Astrocyte (in vitro differentiated cells and primary cell): Measurements from ENCODE around the gene LRRC74A. TPM values are rescaled to one million over a fixed set of nuclear protein-coding genes. Genes with fewer than 3 reads are reported as not detected.

ENCODE experiments used
- DNase-seq: peaks from one replicate; pipeline ENCODE4 v3.0.0-alpha.2; 2010; ENCODE audit warnings: low read depth
- FAIRE-seq: peaks from 2 replicates; lab custom pipeline; 2011; peaks lifted over from hg19 to GRCh38; lab: Jason Lieb, UNC
- H2AFZ ChIP-seq: 2 replicates; pipeline ENCODE4 v1.6.0; 2012; ENCODE audit warnings: low read depth, low read length, inconsistent platforms
- H3K27ac ChIP-seq: 2 replicates; pipeline ENCODE4 v1.5.1; 2011; ENCODE audit warnings: low read depth, low read length, inconsistent platforms
- H3K27me3 ChIP-seq: 2 replicates; pipeline ENCODE4 v1.6.0; 2011; ENCODE audit warnings: low read length, inconsistent platforms; ENCODE audit not compliant: insufficient read depth
- H3K36me3 ChIP-seq: 2 replicates; pipeline ENCODE4 v1.5.1; 2011; ENCODE audit warnings: low read length, inconsistent platforms; ENCODE audit not compliant: insufficient read depth
- H3K4me1 ChIP-seq: 2 replicates; pipeline ENCODE4 v1.5.1; 2011; ENCODE audit warnings: low read length, inconsistent platforms; ENCODE audit not compliant: insufficient read depth
- H3K4me2 ChIP-seq: 2 replicates; pipeline ENCODE4 v1.6.0; 2012; ENCODE audit warnings: low read length, inconsistent platforms
- H3K4me3 ChIP-seq: 2 replicates; pipeline ENCODE4 v1.5.1; 2011; ENCODE audit warnings: low read depth, mild to moderate bottlenecking, low read length, inconsistent platforms; ENCODE audit not compliant: insufficient read depth
- H3K79me2 ChIP-seq: 2 replicates; pipeline ENCODE4 v1.6.0; 2012; ENCODE audit warnings: mild to moderate bottlenecking, low read length, inconsistent platforms; ENCODE audit not compliant: insufficient read depth
- H3K9ac ChIP-seq: 2 replicates; pipeline ENCODE4 v1.6.0; 2012; ENCODE audit warnings: mild to moderate bottlenecking, low read length, inconsistent platforms
- H3K9me3 ChIP-seq: 2 replicates; pipeline ENCODE4 v1.5.1; 2012; ENCODE audit warnings: low read depth, mild to moderate bottlenecking, low read length, inconsistent platforms; ENCODE audit not compliant: insufficient read depth
- H4K20me1 ChIP-seq: 2 replicates; pipeline ENCODE4 v1.6.0; 2012; ENCODE audit warnings: low read length, inconsistent platforms; ENCODE audit not compliant: insufficient read depth
- H3K27ac Mint-ChIP-seq: one replicate; pipeline ENCODE4 v1.8.0; 2021; ENCODE audit warnings: mild to moderate bottlenecking, mixed read lengths; ENCODE audit not compliant: unreplicated experiment
- H3K27me3 Mint-ChIP-seq: one replicate; pipeline ENCODE4 v1.8.0; 2021; ENCODE audit warnings: low read depth, mixed read lengths; ENCODE audit not compliant: unreplicated experiment
- H3K36me3 Mint-ChIP-seq: one replicate; pipeline ENCODE4 v1.8.0; 2021; ENCODE audit warnings: low read depth, mixed read lengths; ENCODE audit not compliant: unreplicated experiment
- H3K4me1 Mint-ChIP-seq: one replicate; pipeline ENCODE4 v1.8.0; 2021; ENCODE audit warnings: low read depth, mixed read lengths; ENCODE audit not compliant: unreplicated experiment
- H3K4me3 Mint-ChIP-seq: one replicate; pipeline ENCODE4 v1.8.0; 2021; ENCODE audit warnings: mild to moderate bottlenecking, moderate library complexity, mixed read lengths; ENCODE audit not compliant: unreplicated experiment
- H3K9me3 Mint-ChIP-seq: one replicate; pipeline ENCODE4 v1.8.0; 2021; ENCODE audit warnings: mild to moderate bottlenecking, mixed read lengths; ENCODE audit not compliant: unreplicated experiment
- EZH2 ChIP-seq: IDR thresholded peaks from 2 replicates; pipeline ENCODE4 v1.6.1; 2012; ENCODE audit warnings: mild to moderate bottlenecking, low read length, inconsistent platforms; ENCODE audit not compliant: insufficient read depth
- total RNA-seq: library from RNA; stranded (reverse); gene quantifications from 2 replicates; pipeline ENCODE4 v1.2.1, GENCODE V29; 2021
- TF ChIP-seq, protein P1 (sequence below): IDR thresholded peaks from 2 replicates; pipeline ENCODE4 v1.5.1; 2011; ENCODE audit warnings: low read depth, mild to moderate bottlenecking, inconsistent platforms, low read length, moderate library complexity; ENCODE audit not compliant: insufficient read depth

The LRRC74A gene
- total RNA-seq, 1 donor from 2014 or later: not detected

DNA sequence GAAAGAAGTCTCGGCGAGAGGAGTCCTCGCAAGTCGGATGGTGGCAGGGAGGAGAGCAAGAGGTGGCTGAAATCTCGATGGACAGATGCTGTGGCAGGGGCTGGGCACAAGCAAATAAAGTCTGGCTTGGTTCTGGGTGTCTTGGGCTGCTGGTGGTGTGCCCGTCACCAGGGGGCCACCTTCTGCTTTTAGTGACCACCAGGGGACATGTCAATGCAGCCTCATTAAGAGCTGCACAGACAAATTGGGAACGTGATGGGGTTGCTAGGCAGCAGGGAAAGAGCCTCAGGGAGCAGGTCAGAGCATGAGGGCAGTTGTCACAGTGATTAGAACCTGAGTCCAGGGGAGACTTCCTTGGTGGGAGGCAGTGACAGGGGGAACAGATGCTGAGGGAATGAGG lies 44.0 kb downstream of the LRRC74A start:
- Histone ChIP-seq H3K4me2 (no peak overlapping the region), H3K27ac (no peak overlapping the region), H2AFZ (no peak overlapping the region), H3K9ac (no peak overlapping the region), H3K4me1 (no peaks in the 10 kb centered on the region), H3K9me3 (no peaks in the 10 kb centered on the region), H3K27me3 (peaks cover 8% of the 10 kb centered on the region), H3K36me3 (no peaks in the 10 kb centered on the region), H3K4me3 (no peak overlapping the region), H4K20me1 (no peaks in the 10 kb centered on the region), H3K79me2 (no peaks in the 10 kb centered on the region)
- Mint-ChIP-seq H3K27ac (no peak overlapping the region), H3K36me3 (no peaks in the 10 kb centered on the region), H3K4me1 (no peaks in the 10 kb centered on the region), H3K9me3 (no peaks in the 10 kb centered on the region), H3K4me3 (no peak overlapping the region), H3K27me3 (peaks cover 26% of the 10 kb centered on the region)
- no peak for TF ChIP-seq EZH2
- TF ChIP-seq, protein P1, sequence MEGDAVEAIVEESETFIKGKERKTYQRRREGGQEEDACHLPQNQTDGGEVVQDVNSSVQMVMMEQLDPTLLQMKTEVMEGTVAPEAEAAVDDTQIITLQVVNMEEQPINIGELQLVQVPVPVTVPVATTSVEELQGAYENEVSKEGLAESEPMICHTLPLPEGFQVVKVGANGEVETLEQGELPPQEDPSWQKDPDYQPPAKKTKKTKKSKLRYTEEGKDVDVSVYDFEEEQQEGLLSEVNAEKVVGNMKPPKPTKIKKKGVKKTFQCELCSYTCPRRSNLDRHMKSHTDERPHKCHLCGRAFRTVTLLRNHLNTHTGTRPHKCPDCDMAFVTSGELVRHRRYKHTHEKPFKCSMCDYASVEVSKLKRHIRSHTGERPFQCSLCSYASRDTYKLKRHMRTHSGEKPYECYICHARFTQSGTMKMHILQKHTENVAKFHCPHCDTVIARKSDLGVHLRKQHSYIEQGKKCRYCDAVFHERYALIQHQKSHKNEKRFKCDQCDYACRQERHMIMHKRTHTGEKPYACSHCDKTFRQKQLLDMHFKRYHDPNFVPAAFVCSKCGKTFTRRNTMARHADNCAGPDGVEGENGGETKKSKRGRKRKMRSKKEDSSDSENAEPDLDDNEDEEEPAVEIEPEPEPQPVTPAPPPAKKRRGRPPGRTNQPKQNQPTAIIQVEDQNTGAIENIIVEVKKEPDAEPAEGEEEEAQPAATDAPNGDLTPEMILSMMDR: peak; percentile 8
- DNase-seq (no peak), FAIRE-seq (no peak)

DNA sequence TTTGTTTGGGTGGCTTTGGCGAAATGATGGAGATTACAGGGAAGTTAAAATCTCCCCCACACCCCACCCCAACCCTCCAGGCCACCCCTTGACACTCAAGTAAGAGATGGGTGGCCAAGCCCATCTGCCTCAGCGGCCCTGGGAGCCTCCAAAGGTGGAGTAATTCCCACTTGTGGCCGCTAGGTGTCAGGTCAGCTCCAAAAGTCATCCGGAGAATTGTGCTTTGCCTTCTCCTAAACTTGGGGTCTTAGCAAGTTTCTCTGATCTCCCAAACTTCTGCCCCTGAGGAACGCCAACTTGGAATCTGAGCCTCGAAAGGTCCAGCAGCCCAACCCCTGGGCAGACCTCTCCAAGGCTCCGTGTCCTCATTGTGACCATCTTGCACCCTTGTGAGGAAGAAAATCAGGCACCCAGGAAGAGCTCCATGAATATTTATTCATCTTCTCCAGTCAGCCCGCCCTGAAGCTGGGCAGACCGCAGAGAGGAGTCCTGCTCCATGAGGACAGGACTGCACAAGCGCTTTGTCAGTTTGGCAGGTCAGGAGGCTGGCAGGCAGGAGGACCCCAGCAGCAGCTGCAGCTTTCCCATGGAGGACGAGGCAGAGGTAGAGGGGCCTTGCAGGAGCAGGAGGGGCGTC lies 46.7 kb downstream of the LRRC74A start:
- Histone ChIP-seq H3K27me3 (peaks cover 8% of the 10 kb centered on the region), H3K79me2 (no peaks in the 10 kb centered on the region), H3K9ac (no peak overlapping the region), H3K9me3 (no peaks in the 10 kb centered on the region), H3K4me3 (no peak overlapping the region), H3K4me2 (no peak overlapping the region), H2AFZ (no peak overlapping the region), H3K27ac (no peak overlapping the region), H3K36me3 (no peaks in the 10 kb centered on the region), H4K20me1 (no peaks in the 10 kb centered on the region), H3K4me1 (no peaks in the 10 kb centered on the region)
- H3K27ac Mint-ChIP-seq: no peak overlapping the region
- no peaks in the 10 kb centered on the region for H3K4me1 Mint-ChIP-seq
- no peak for TF ChIP-seq EZH2
- TF ChIP-seq, protein P1: peak; percentile 71
- no peaks in the 10 kb centered on the region for H3K9me3 Mint-ChIP-seq
- FAIRE-seq (no peak), DNase-seq (no peak)
- no peaks in the 10 kb centered on the region for H3K36me3 Mint-ChIP-seq
- peaks cover 26% of the 10 kb centered on the region for H3K27me3 Mint-ChIP-seq
- no peak overlapping the region for H3K4me3 Mint-ChIP-seq

GRCh38 chr14:76874734-76875133 lies 48.5 kb downstream of the LRRC74A start:
- Mint-ChIP-seq H3K9me3 (no peaks in the 10 kb centered on the region), H3K27me3 (peaks cover 21% of the 10 kb centered on the region), H3K4me1 (no peaks in the 10 kb centered on the region), H3K4me3 (no peak overlapping the region), H3K27ac (no peak overlapping the region), H3K36me3 (no peaks in the 10 kb centered on the region)
- Histone ChIP-seq H3K9ac (no peak overlapping the region), H3K36me3 (no peaks in the 10 kb centered on the region), H2AFZ (no peak overlapping the region), H3K27me3 (peaks cover 8% of the 10 kb centered on the region), H3K27ac (no peak overlapping the region), H3K79me2 (no peaks in the 10 kb centered on the region), H3K9me3 (no peaks in the 10 kb centered on the region), H3K4me2 (no peak overlapping the region), H3K4me3 (no peak overlapping the region), H3K4me1 (no peaks in the 10 kb centered on the region), H4K20me1 (no peaks in the 10 kb centered on the region)
- FAIRE-seq (no peak), DNase-seq (no peak)
- no peak for TF ChIP-seq EZH2
- TF ChIP-seq, protein P1: no peak
